A549 (cell line): ENCODE data around the gene PALLD. TPM values are rescaled to one million over a fixed set of nuclear protein-coding genes. Genes with fewer than 3 reads are reported as not detected.

ENCODE experiments used
- ATAC-seq, 2 experiments: fragments of 200-7000 bp in 1 of 2; fragments of >200 bp in 1 of 2; cut with Nextera tagmentation in 1 of 2; cut with Tn5 transposase in 1 of 2; 3 replicates each; pipeline versions ENCODE4 v1.8.0 to v1.9.1; 2018 to 2020; ENCODE audit warnings: mild to moderate bottlenecking in 1 of 2, moderate library complexity in 1 of 2
- CTCF ChIA-PET: fragments of 300-600 bp; sonication (Branson Sonifier 250); formaldehyde crosslinking; extraction: SDS; loops from one replicate; lab custom pipeline; 2021; ENCODE audit warnings: antibody characterized with exemption, inconsistent platforms; lab: Yijun Ruan, JAX
- POLR2A ChIA-PET: fragments of 350-600 bp; formaldehyde crosslinking; extraction: SDS; loops from one replicate; lab custom pipeline; 2021; ENCODE audit warnings: antibody characterized with exemption, inconsistent platforms; lab: Yijun Ruan, JAX
- DNase-seq, 2 experiments: peaks; one replicate each; pipeline versions ENCODE4 v3.0.0 to v3.0.0-alpha.2; 2011 to 2016; ENCODE audit warnings: low read depth in 1 of 2, low spot score in 1 of 2
- FAIRE-seq: peaks from 2 replicates; lab custom pipeline; 2011; peaks lifted over from hg19 to GRCh38; lab: Jason Lieb, UNC
- H3K27ac ChIP-seq, 2 experiments: fragments of >200 bp; sonication (Bioruptor Twin); formaldehyde crosslinking; 3 replicates each; pipeline ENCODE4 v1.5.1; 2016 to 2017
- H3K4me1 ChIP-seq: fragments of >200 bp; sonication (Bioruptor Twin); formaldehyde crosslinking; 3 replicates; pipeline ENCODE4 v1.6.1; 2016
- H3K4me2 ChIP-seq: fragments of >200 bp; sonication (Bioruptor Twin); formaldehyde crosslinking; 3 replicates; pipeline ENCODE4 v1.6.1; 2016
- H3K4me3 ChIP-seq: fragments of >200 bp; sonication (Bioruptor Twin); formaldehyde crosslinking; 3 replicates; pipeline ENCODE4 v1.5.1; 2016
- H3K9me3 ChIP-seq: fragments of >200 bp; sonication (Bioruptor Twin); formaldehyde crosslinking; 3 replicates; pipeline ENCODE4 v1.6.1; 2016
- BCL3 ChIP-seq: fragments of >200 bp; sonication (Bioruptor Twin); formaldehyde crosslinking; IDR thresholded peaks from 3 replicates; pipeline ENCODE4 v1.6.1; 2016
- CBX8 ChIP-seq: fragments of 200-600 bp; sonication (generic); IDR thresholded peaks from 2 replicates; pipeline ENCODE4 v1.6.1; 2016
- CHD4 ChIP-seq: fragments of 200-600 bp; sonication (generic); IDR thresholded peaks from 2 replicates; pipeline ENCODE4 v1.6.1; 2016; ENCODE audit warnings: antibody characterized with exemption, mild to moderate bottlenecking, borderline replicate concordance
- E2F6 ChIP-seq: IDR thresholded peaks from 2 replicates; pipeline ENCODE4 v1.6.1; 2012; ENCODE audit warnings: low read depth, borderline replicate concordance
- EHF ChIP-seq: fragments of 250-450 bp; sonication (Bioruptor Pico); IDR thresholded peaks from 2 replicates; pipeline ENCODE4 v1.5.0; 2020; ENCODE audit warnings: mild to moderate bottlenecking
- EP300 ChIP-seq, 2 experiments: fragments of >200 bp; sonication (Bioruptor Twin); formaldehyde crosslinking; IDR thresholded peaks; 2 replicates in 1 of 2; 3 replicates in 1 of 2; pipeline ENCODE4 v1.6.1; 2016 to 2017
- FOSB ChIP-seq: fragments of 250-450 bp; sonication (Bioruptor Pico); IDR thresholded peaks from 2 replicates; pipeline ENCODE4 v1.5.0; 2020; ENCODE audit warnings: mild to moderate bottlenecking, moderate library complexity
- GATA3 ChIP-seq: IDR thresholded peaks from 2 replicates; pipeline ENCODE4 v1.6.1; 2012; ENCODE audit warnings: borderline replicate concordance
- HES2 ChIP-seq: fragments of >200 bp; sonication (Bioruptor Twin); formaldehyde crosslinking; IDR thresholded peaks from 2 replicates; pipeline ENCODE4 v1.6.1; 2016
- HOXB13 ChIP-seq: fragments of 250-450 bp; sonication (Bioruptor Pico); IDR thresholded peaks from 2 replicates; pipeline ENCODE4 v1.5.0; 2020; ENCODE audit warnings: low read depth, mild to moderate bottlenecking, moderate library complexity
- HOXB5 ChIP-seq: fragments of 250-450 bp; sonication (Bioruptor Pico); IDR thresholded peaks from 2 replicates; pipeline ENCODE4 v1.5.0; 2020; ENCODE audit warnings: mild to moderate bottlenecking, moderate library complexity
- JUN ChIP-seq, 2 experiments: fragments of >200 bp; sonication (Bioruptor Twin); formaldehyde crosslinking; IDR thresholded peaks; 2 replicates in 1 of 2; 3 replicates in 1 of 2; pipeline ENCODE4 v1.6.1; 2016 to 2017
- KDM1A ChIP-seq: fragments of 200-600 bp; sonication (generic); IDR thresholded peaks from 2 replicates; pipeline ENCODE4 v1.6.1; 2016; ENCODE audit warnings: low read depth, mild to moderate bottlenecking
- KDM5A ChIP-seq: fragments of 200-600 bp; sonication (generic); IDR thresholded peaks from 2 replicates; pipeline ENCODE4 v1.6.1; 2016; ENCODE audit warnings: antibody characterized with exemption, mild to moderate bottlenecking
- MAZ ChIP-seq: fragments of 150-350 bp; IDR thresholded peaks from 2 replicates; pipeline ENCODE4 v1.6.1; 2014; ENCODE audit warnings: antibody characterized with exemption, low read depth, low read length, borderline replicate concordance
- MYC ChIP-seq: IDR thresholded peaks from 2 replicates; pipeline ENCODE4 v1.6.1; 2012; ENCODE audit warnings: mild to moderate bottlenecking, inconsistent platforms, low read length, improper control_type of control experiment, borderline replicate concordance
- RARB ChIP-seq: fragments of 250-450 bp; sonication (Bioruptor Pico); IDR thresholded peaks from 2 replicates; pipeline ENCODE4 v1.8.0; 2021; ENCODE audit warnings: mild to moderate bottlenecking, moderate library complexity
- RCOR1 ChIP-seq: fragments of 150-350 bp; IDR thresholded peaks from 2 replicates; pipeline ENCODE4 v1.6.1; 2014; ENCODE audit warnings: antibody characterized with exemption, low read length, low read depth
- RFX5 ChIP-seq: fragments of 450-650 bp; IDR thresholded peaks from 2 replicates; pipeline ENCODE4 v1.7.1; 2014; ENCODE audit warnings: antibody characterized with exemption, mild to moderate bottlenecking, moderate library complexity
- SREBF2 ChIP-seq: fragments of 450-650 bp; IDR thresholded peaks from 2 replicates; pipeline ENCODE4 v1.6.1; 2014; ENCODE audit warnings: mild to moderate bottlenecking, moderate library complexity
- TFCP2L1 ChIP-seq: fragments of 250-450 bp; sonication (Bioruptor Pico); IDR thresholded peaks from 2 replicates; pipeline ENCODE4 v1.5.0; 2021; ENCODE audit warnings: mild to moderate bottlenecking
- ZNF302 ChIP-seq: fragments of 250-450 bp; sonication (Bioruptor Pico); IDR thresholded peaks from 2 replicates; pipeline ENCODE4 v1.9.0; 2021; ENCODE audit warnings: inconsistent platforms, mild to moderate bottlenecking, moderate library complexity
- WGBS: methylation state at CpG from one replicate; pipeline ENCODE4 v1.1.6; 2017; ENCODE audit errors: missing lambda C conversion rate; 5-methylcytosine and 5-hydroxymethylcytosine counted together
- polyA plus RNA-seq, 4 experiments: library from polyadenylated mRNA; depleted of rRNA in 3 of 4; stranded (reverse); fragments of >200 nt; fragmentation: RNase III in 1 of 4; extraction: RNeasy Plus Mini Kit Qiagen cat#74134 plus additional on column Dnase treatment in 1 of 4; gene quantifications; 2 replicates in 3 of 4; 3 replicates in 1 of 4; pipeline ENCODE4 v1.2.3, GENCODE V29; 2011 to 2017

Gene PALLD
- polyA plus RNA-seq, 2 of the 4 experiments (the other 2 are of a cell fraction): 88.8 to 113 TPM

GRCh38 chr4:168839758-168840391, 343.0 kb downstream of the PALLD start:
- Histone ChIP-seq H3K4me1 (peaks cover 98% of the 10 kb centered on the region), H3K4me3 (no peak overlapping the region), H3K4me2 (peak overlapping the region; percentile 7; the same call in 1 of the 3 replicates), H3K27ac (peak overlapping the region in 1 of 2 experiments; percentile 49; a peak in 1 of 6 replicates), H3K9me3 (no peaks in the 10 kb centered on the region)
- ChIA-PET POLR2A (no interaction called here), CTCF (no interaction called here)
- FAIRE-seq (no peak), ATAC-seq (no peak)
- TF ChIP-seq RARB (CRISPR knock-in tag) (no peak), KDM5A (no peak), HOXB5 (CRISPR knock-in tag) (no peak), GATA3 (no peak), SREBF2 (no peak), HOXB13 (CRISPR knock-in tag) (no peak), CHD4 (no peak), HES2 (no peak), RFX5 (no peak), ZNF302 (CRISPR knock-in tag) (no peak), MAZ (no peak), KDM1A (no peak), TFCP2L1 (no peak)
- TF ChIP-seq, all 56 proteins: peak for 0
- whole genome bisulfite sequencing: 66% methylated on average over 3 of the region's 3 CpGs
- no peak for DNase-seq

- H3K27ac ChIP-seq: peak overlapping the region in 1 of 2 experiments; percentile 43; a peak in 1 of 6 replicates
- DNase-seq: no peak
- POLR2A ChIA-PET: no interaction called here
- FAIRE-seq: no peak
- 81% methylated on average over 4 of the region's 4 CpGs for WGBS
- CTCF ChIA-PET: no interaction called here
- H3K4me3 ChIP-seq: no peak overlapping the region
- TF ChIP-seq HES2 (no peak), CHD4 (no peak), E2F6 (no peak), FOSB (CRISPR knock-in tag) (no peak), BCL3 (no peak), JUN (IDR thresholded peaks at IDR 0.05) (no peak), MYC (no peak)
- peak overlapping the region; percentile 7; the same call in 1 of the 3 replicates for H3K4me2 ChIP-seq
- ATAC-seq: no peak
- H3K4me1 ChIP-seq: peaks cover 97% of the 10 kb centered on the region
- H3K9me3 ChIP-seq: no peaks in the 10 kb centered on the region
Measured at GRCh38 chr4:168840392-168840763, 343.5 kb downstream of the PALLD start.

- ATAC-seq (peak in 1 of 2 experiments; percentile 11; a peak in 1 of 6 replicates), DNase-seq (no peak), FAIRE-seq (no peak)
- peaks cover 94% of the 10 kb centered on the region for H3K4me1 ChIP-seq
- no peaks in the 10 kb centered on the region for H3K9me3 ChIP-seq
- ChIA-PET POLR2A (interaction anchor here (0.7 kb wide), 1 partner anchor 9 kb away, joined by 4 read pairs; no protein-coding TSS in a partner anchor), CTCF (interaction anchor here (1.0 kb wide), 1 partner anchor 130 kb away, joined by 4 read pairs; no protein-coding TSS in a partner anchor)
- TF ChIP-seq RCOR1 (no peak), CBX8 (no peak), EP300 (IDR thresholded peaks at IDR 0.05) (no peak), EHF (no peak)
- H3K4me2 ChIP-seq: peak overlapping the region; percentile 30; the same call in 2 of the 3 replicates
- peak overlapping the region in 1 of 2 experiments; percentile 14; a peak in 1 of 6 replicates for H3K27ac ChIP-seq
- H3K4me3 ChIP-seq: no peak overlapping the region
- 90% methylated on average over 8 of the region's 8 CpGs for WGBS
Measured at GRCh38 chr4:168841000-168841671, 344.3 kb downstream of the PALLD start.
